BJ (cell line): ENCODE measurements around the gene RAD54L2. TPM values are rescaled to one million over a fixed set of nuclear protein-coding genes. Genes with fewer than 3 reads are reported as not detected.
A peak's percentile ranks its signal among the peaks of the same experiment; 100 is the strongest.

Experiments used
- CTCF ChIA-PET: fragments of 350-600 bp; formaldehyde crosslinking; extraction: SDS; loops from one replicate; lab custom pipeline; 2021; ENCODE audit warnings: antibody characterized with exemption, inconsistent platforms; lab: Yijun Ruan, JAX
- POLR2A ChIA-PET: fragments of 300-600 bp; sonication (Branson Sonifier 250); formaldehyde crosslinking; extraction: SDS; loops from one replicate; lab custom pipeline; 2021; ENCODE audit warnings: antibody characterized with exemption; lab: Charles Lee
- DNase-seq: peaks from one replicate; pipeline ENCODE4 v3.0.0-alpha.2; 2011; ENCODE audit warnings: low read depth
- H3K27me3 ChIP-seq: 2 replicates; pipeline ENCODE4 v1.6.0; 2011; ENCODE audit warnings: low read length; ENCODE audit not compliant: control insufficient read depth, insufficient read depth
- H3K36me3 ChIP-seq: 2 replicates; pipeline ENCODE4 v1.5.1; 2011; ENCODE audit warnings: low read length; ENCODE audit not compliant: control insufficient read depth, insufficient read depth
- H3K4me3 ChIP-seq: 2 replicates; pipeline ENCODE4 v1.5.1; 2011; ENCODE audit warnings: low read depth, mild to moderate bottlenecking, control low read depth, low read length
- polyA minus RNA-seq: library from RNA; depleted of rRNA, polyadenylated mRNA; stranded (reverse); fragments of >200 nt; gene quantifications from 2 replicates; pipeline ENCODE4 v1.2.3, GENCODE V29; 2011; rRNA and poly(A)+ RNA removed
- polyA plus RNA-seq: library from polyadenylated mRNA; depleted of rRNA; stranded (reverse); fragments of >200 nt; gene quantifications from 2 replicates; pipeline ENCODE4 v1.2.3, GENCODE V29; 2011; rRNA removed
- TF ChIP-seq, protein P1 (sequence below): IDR thresholded peaks from 2 replicates; pipeline ENCODE4 v1.5.1; 2011; ENCODE audit warnings: low read depth, mild to moderate bottlenecking, control low read depth, inconsistent platforms, low read length, moderate library complexity; ENCODE audit not compliant: insufficient read depth

The RAD54L2 gene
- polyA plus RNA-seq, result 5.2 and 5.9 TPM in 2 replicates
- 22.3 and 27.4 TPM in 2 replicates for polyA minus RNA-seq

DNA sequence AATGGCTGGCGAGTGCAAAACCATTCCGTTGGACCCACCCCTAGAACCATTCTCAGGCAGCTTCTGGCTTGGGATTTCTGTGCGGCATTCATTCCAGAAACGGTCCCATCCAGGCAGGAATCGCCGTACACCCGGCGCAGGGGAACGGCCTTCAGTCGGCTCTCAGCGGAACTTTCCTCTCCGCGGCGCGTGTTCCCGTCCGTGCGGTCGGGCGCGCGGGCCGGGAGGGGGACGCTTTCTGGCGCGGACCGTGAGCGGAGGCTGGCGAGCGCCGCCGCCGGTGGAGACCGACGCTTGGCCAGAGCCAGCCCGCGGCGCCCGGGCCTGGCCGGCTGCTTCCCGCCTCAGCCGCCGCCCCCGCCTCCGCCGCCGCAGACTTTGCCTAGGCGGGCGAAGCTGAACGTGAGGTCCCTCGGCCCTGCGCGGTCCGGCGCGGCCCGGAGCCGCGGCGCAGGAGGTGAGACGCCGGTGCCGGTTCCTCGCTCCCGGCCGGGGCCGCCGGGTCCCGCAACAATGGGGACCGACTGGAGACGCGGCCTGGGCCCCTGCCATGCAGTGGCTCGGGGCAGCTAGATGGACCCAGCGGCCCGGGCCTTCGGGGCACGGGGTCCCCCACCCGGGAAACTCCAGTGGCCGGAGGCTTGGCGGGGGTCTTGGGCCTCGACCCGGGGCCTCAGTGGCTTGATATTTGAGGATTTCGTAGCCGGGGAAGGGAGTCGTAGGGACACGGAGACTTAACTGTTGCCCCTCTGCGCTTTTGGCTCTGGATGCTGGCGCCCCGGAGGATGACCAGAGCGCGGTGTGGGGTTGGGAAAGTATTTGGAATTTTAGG, at the start of gene RAD54L2:
Gene RAD54L2, plus strand, starts transcription at position 261 of the 832 bp plus-strand sequence. CDS start 51,702 bp downstream, outside the sequence.
- ChIA-PET CTCF (interaction anchor here (0.7 to 1.9 kb wide), 6 partner anchors 8 to 147 kb away, joined by 3 to 4 read pairs (median 3); no protein-coding TSS in a partner anchor), POLR2A (interaction anchor here (1.1 kb wide), 1 partner anchor 39 kb away, joined by 3 read pairs; the partner anchor contains the start of gene DCAF1)
- TF ChIP-seq, protein P1, sequence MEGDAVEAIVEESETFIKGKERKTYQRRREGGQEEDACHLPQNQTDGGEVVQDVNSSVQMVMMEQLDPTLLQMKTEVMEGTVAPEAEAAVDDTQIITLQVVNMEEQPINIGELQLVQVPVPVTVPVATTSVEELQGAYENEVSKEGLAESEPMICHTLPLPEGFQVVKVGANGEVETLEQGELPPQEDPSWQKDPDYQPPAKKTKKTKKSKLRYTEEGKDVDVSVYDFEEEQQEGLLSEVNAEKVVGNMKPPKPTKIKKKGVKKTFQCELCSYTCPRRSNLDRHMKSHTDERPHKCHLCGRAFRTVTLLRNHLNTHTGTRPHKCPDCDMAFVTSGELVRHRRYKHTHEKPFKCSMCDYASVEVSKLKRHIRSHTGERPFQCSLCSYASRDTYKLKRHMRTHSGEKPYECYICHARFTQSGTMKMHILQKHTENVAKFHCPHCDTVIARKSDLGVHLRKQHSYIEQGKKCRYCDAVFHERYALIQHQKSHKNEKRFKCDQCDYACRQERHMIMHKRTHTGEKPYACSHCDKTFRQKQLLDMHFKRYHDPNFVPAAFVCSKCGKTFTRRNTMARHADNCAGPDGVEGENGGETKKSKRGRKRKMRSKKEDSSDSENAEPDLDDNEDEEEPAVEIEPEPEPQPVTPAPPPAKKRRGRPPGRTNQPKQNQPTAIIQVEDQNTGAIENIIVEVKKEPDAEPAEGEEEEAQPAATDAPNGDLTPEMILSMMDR, result 0 out of 2 replicates have a peak, but pooled peaks have one; percentile 2
- Histone ChIP-seq H3K27me3 (no peaks in the 10 kb centered on the region), H3K36me3 (no peaks in the 10 kb centered on the region; the same call in 1 of the 2 replicates), H3K4me3 (peak within 1 kb of the TSS; percentile 83)
- no peak for DNase-seq

GRCh38 chr3:51498876-51499738, 39.4 kb upstream of the RAD54L2 start:
- CTCF ChIA-PET, result interaction anchor here (0.8 to 7.9 kb wide), 8 partner anchors 13 to 183 kb away, joined by 3 to 207 read pairs (median 10); partner anchors contain the start of gene TEX264
- Histone ChIP-seq H3K36me3 (no peaks in the 10 kb centered on the region), H3K27me3 (no peaks in the 10 kb centered on the region)

GRCh38 chr3:51500632-51501131, 37.8 kb upstream of the RAD54L2 start:
- H3K36me3 ChIP-seq, result no peaks in the 10 kb centered on the region
- ChIA-PET CTCF (interaction anchor here (0.8 to 7.9 kb wide), 10 partner anchors 11 to 181 kb away, joined by 3 to 207 read pairs (median 14); partner anchors contain the start of gene TEX264), POLR2A (interaction anchor here (0.5 to 1.5 kb wide), 5 partner anchors 15 to 898 kb away, joined by 4 to 23 read pairs (median 10); partner anchors contain the start of gene ABHD14A)
- DNase-seq, result no peak
- TF ChIP-seq, protein P1, result no peak
- H3K4me3 ChIP-seq, result no peak overlapping the region
- H3K27me3 ChIP-seq, result no peaks in the 10 kb centered on the region

More at GRCh38 chr3:51498876-51499738, 39.4 kb upstream of the RAD54L2 start:
- peak; percentile 54 for DNase-seq
- H3K4me3 ChIP-seq, result peak overlapping the region; percentile 59
- POLR2A ChIA-PET, result interaction anchor here (0.5 to 1.5 kb wide), 10 partner anchors 40 to 836 kb away, joined by 3 to 16 read pairs (median 4); partner anchors contain the start of genes MANF and RAD54L2
- TF ChIP-seq, protein P1, result no peak

DNA sequence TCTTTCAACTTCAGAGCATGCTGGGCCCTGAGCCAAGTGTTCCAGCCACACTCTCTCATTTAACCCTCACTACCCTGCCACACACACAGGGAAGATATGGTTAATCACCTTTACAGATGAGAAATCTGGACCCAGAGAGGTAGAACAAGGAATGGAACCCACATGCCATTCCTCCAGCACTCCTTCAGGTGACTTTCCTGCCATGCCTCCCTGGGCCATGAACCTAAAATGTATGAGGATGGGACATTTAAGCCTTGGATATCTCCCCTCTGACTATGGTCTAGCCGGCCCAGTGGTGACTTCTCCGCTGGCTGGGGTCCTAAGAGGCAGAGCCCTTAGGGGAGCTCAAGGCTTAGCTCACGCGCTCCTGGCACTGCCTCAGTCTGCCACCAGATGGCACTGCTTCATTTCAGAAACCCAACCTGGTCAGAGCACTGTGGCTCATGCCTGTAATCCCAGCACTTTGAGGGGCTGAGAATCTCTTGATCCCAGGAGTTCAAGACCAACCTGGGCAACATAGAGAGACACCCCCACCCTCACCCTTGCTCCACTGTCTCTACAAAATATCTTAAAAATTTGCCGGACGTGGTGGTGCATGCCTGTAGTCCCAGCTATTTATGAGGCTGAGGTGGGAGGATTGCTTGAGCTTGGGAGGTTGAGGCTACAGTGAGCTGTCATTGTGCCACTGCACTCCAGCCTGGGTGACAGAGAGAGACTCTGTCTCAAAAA, 36.5 kb upstream of the RAD54L2 start:
- no peak overlapping the region for H3K4me3 ChIP-seq
- H3K27me3 ChIP-seq, result no peaks in the 10 kb centered on the region
- no peaks in the 10 kb centered on the region for H3K36me3 ChIP-seq
- POLR2A ChIA-PET, result no interaction called here
- DNase-seq, result peak; percentile 7
- TF ChIP-seq, protein P1, result peak; percentile 95
- CTCF ChIA-PET, result interaction anchor here (0.6 to 7.9 kb wide), 28 partner anchors 10 to 886 kb away, joined by 3 to 207 read pairs (median 4); partner anchors contain the start of gene TEX264
